ENCODE results near the gene GGA3. TPM values are rescaled to one million over a fixed set of nuclear protein-coding genes. Genes with fewer than 3 reads are reported as not detected.
A peak's percentile ranks its signal among the peaks of the same experiment; 100 is the strongest.

The GGA3 gene
- total and polyA plus RNA-seq, 11 donors, result 13.0 to 31.0 (median 22.4) TPM

DNA sequence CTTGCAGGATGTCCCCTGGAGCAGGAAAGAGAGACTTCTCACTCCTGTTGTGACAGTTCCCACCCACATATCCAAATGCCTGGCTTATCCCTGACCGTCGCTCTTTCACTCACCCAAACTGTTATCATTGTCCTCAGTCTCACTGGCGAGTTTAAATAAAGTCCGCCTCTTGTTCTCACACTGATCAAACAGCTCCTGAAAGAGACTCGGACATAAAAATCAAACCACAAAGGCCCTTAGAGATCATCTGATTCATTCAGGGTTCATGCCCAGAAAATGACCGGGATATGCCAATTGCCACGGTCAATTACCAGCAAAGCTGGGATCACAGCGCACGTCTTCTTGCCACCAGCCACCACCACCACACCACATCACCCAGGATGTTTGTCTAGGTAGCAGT is 19.9 kb downstream of the GGA3 start:
- Histone ChIP-seq H3K36me3 (peaks cover 0 to 100% (median 98%) of the 10 kb centered on the region in 9 donors), H3K27me3 (no peaks in the 10 kb centered on the region), H3K9me3 (no peaks in the 10 kb centered on the region), H3K27ac (no peak overlapping the region), H3K4me3 (no peak overlapping the region), H3K4me1 (peaks cover 0 to 48% (median 9%) of the 10 kb centered on the region in 12 donors)
- intact Hi-C loops (cut with DNase I), result no loop called here
- DNase-seq, result no peak
- no peak for ATAC-seq
- 88 to 96% (median 93%) methylated on average over 9 of the region's 9 CpGs for WGBS, 4 donors
- no peak for TF ChIP-seq POLR2A (IDR thresholded peaks at IDR 0.05)
- TF ChIP-seq, protein P1, sequence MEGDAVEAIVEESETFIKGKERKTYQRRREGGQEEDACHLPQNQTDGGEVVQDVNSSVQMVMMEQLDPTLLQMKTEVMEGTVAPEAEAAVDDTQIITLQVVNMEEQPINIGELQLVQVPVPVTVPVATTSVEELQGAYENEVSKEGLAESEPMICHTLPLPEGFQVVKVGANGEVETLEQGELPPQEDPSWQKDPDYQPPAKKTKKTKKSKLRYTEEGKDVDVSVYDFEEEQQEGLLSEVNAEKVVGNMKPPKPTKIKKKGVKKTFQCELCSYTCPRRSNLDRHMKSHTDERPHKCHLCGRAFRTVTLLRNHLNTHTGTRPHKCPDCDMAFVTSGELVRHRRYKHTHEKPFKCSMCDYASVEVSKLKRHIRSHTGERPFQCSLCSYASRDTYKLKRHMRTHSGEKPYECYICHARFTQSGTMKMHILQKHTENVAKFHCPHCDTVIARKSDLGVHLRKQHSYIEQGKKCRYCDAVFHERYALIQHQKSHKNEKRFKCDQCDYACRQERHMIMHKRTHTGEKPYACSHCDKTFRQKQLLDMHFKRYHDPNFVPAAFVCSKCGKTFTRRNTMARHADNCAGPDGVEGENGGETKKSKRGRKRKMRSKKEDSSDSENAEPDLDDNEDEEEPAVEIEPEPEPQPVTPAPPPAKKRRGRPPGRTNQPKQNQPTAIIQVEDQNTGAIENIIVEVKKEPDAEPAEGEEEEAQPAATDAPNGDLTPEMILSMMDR (IDR thresholded peaks at IDR 0.05), result no peak

DNA sequence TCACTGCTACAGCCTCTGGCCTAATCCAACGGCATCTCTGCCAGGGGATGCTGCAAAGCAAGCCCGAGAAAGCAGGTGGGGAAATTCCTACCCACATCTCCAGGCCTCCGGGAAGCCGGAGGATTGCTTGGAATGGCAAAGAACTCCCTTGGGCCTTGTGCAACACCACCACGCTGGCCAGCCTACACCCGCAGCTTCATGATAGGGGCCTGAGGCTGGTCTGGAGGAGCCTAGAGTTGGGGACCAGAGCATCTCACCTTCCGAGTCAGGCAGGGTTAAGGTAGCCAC is 20.3 kb downstream of the GGA3 start:
- ATAC-seq, result no peak
- TF ChIP-seq, protein P1 (IDR thresholded peaks at IDR 0.05), result no peak
- no peak for TF ChIP-seq POLR2A (IDR thresholded peaks at IDR 0.05)
- WGBS, 4 donors, result 86 to 93% (median 87%) methylated on average over 3 to 7 of the region's 7 CpGs
- H3K4me3 ChIP-seq, result no peak overlapping the region
- peaks cover 0 to 48% (median 9%) of the 10 kb centered on the region in 12 donors for H3K4me1 ChIP-seq
- H3K9me3 ChIP-seq, result no peaks in the 10 kb centered on the region
- no peaks in the 10 kb centered on the region for H3K27me3 ChIP-seq
- no peak for DNase-seq
- peaks cover 0 to 100% (median 98%) of the 10 kb centered on the region in 9 donors for H3K36me3 ChIP-seq
- intact Hi-C loops (cut with DNase I), result no loop called here
- H3K27ac ChIP-seq, result no peak overlapping the region

DNA sequence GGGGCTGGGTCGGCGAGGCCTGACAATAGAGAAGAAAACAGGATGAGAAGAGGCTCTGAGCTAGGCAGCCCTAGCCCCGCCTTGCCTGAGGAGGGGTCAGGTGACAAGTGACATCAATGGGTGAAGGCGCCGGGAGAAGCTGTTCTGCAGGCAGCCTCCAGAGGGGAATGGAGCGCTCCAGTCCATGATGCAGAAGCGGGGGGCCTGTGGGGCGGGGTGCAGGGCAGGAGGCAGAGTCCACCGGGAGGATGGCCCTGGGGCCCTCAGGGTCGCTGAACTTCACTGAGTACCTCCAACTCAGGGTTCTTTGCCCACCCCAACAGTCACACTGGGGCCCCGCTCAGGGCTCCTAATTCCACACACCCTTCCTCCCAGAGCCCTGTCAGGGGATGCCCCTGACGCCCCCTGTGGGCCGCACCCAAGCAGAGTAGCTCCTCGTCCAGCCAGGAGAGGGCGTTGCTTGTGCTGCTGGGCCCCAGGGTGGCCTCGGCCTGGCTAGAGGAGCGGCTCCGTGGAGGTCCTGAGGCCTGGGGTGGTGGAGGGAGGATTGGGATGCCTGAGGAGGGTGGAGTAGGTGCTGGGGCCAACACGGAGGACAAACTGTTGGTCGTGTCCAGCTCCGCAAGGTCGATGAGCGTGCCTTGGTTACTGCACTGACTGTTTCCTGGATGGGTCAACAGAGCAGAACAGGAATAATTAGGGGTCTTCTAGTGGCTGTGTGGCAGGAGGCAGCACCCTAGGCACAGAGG is 20.8 kb downstream of the GGA3 start:
- Histone ChIP-seq H3K9me3 (no peaks in the 10 kb centered on the region), H3K4me1 (peaks cover 0 to 48% (median 9%) of the 10 kb centered on the region in 12 donors), H3K4me3 (no peak overlapping the region), H3K36me3 (peaks cover 0 to 100% (median 98%) of the 10 kb centered on the region in 9 donors), H3K27ac (no peak overlapping the region), H3K27me3 (no peaks in the 10 kb centered on the region)
- peak in 1 of 5 donors; percentile 73 for DNase-seq
- intact Hi-C loops (cut with DNase I), result no loop called here
- WGBS, 4 donors, result 65 to 72% (median 68%) methylated on average over 21 to 23 of the region's 23 CpGs
- no peak for ATAC-seq
- TF ChIP-seq POLR2A (IDR thresholded peaks at IDR 0.05), result no peak
- TF ChIP-seq, protein P1 (IDR thresholded peaks at IDR 0.05), result peak in 10 of 12 donors; percentile 5 to 52 (median 37)

DNA sequence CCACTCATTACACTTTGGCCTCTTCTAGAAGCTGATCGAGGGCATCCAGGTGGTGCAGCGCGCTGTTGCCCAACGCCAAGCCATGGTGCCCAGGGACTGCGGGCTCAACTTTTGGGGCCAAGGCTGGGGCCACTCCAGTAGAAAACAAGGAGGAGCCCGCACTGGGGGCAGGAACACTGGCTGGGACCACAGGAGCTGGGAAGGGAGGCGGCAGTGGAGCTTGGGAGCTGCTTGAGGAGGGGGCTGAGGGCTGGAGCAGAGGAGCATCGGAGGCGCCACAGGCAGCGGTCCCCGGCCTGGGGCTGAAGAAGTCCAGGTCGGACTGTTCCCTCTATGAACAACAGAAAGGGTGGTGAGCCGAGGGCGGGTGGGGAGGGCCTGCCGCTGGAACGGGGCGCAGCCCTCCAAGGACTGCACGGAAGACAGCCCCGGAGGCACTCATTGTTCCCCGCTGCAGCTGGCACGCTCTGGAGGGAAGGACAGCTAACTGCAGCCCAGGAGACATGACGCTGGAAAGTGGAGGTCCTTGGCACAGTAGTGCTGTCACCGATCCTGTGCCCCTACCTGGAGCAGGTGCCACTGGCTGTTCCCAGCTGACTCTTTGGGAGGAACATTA is 21.5 kb downstream of the GGA3 start:
- TF ChIP-seq, protein P1 (IDR thresholded peaks at IDR 0.05), result no peak
- TF ChIP-seq POLR2A (IDR thresholded peaks at IDR 0.05), result no peak
- intact Hi-C loops (cut with DNase I), result no loop called here
- peaks cover 0 to 100% (median 98%) of the 10 kb centered on the region in 9 donors for H3K36me3 ChIP-seq
- no peak overlapping the region for H3K27ac ChIP-seq
- no peak overlapping the region for H3K4me3 ChIP-seq
- H3K9me3 ChIP-seq, result no peaks in the 10 kb centered on the region
- H3K27me3 ChIP-seq, result no peaks in the 10 kb centered on the region
- no peak for DNase-seq
- ATAC-seq, result no peak
- 89 to 94% (median 91%) methylated on average over 15 to 23 of the region's 23 CpGs for WGBS, 4 donors
- H3K4me1 ChIP-seq, result peaks cover 0 to 48% (median 9%) of the 10 kb centered on the region in 12 donors

All from heart left ventricle (tissue), 16 donors.